DMS53 treated with DMSO at 0.1 percent for 48 hours (cell line): ENCODE results near the gene CKAP2L.

Experiments used
- DNase-seq: peaks from one replicate; lab custom pipeline; 2025; ENCODE audit not compliant: unreplicated experiment; lab: John Stamatoyannopoulos, UW

CKAP2L gene

DNA sequence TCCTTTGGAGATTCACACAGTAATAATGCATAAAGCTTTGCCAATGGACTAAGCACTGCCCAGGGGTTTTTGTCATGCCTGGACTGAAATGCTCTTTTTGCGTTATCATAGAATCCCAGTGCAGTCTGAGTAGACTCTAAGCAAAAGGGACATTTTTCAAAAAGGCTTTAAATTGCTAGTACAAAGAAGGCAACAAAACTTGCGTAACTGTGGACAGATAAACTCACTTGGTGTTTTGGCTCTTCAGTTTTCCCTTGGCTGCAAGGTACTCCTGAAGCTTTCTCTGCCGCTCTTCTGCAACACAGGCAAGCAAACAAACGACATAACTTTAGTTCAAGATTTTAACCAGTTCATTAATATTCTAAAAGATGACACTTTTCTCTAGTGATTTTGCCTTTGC is 2.1 kb downstream of the CKAP2L start:
- DNase-seq = no peak

DNA sequence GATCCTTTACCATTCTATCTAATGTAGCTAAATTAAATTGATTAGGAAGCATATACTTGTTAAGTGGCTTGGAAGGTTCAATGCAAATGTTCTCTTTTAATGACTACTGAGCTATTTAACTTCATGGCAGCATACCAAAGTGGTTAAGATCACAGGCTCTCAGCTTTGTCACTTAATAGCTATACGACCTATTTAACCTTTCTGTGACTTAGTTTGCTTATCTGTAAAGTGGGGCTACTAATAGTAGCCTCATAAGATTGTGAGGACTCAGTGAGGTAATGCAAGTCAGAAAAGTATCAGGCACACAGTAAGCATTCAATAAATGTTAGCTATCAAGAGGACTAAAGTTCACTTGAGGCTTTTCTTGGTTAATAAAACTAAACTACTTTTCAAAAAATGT is 4.3 kb downstream of the CKAP2L start:
- DNase-seq = no peak

DNA sequence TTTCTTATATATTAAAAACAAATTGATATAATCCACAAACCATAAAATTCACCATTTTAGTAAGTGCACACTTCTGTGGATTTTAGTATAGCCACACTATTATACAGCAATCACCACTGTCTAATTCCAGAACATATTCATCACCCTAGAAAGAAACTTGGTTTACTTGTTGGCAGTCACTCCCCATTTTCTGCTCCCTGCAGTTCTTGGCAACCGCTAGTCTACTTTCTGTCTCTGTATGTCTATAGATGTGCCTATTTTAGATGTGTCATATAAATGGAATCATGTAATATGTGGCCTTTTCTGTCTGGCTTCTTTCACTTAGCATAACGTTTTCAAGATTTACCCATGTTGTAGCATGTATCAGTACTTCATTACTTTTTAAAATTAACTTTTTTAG is 5.7 kb downstream of the CKAP2L start:
- DNase-seq = no peak

DNA sequence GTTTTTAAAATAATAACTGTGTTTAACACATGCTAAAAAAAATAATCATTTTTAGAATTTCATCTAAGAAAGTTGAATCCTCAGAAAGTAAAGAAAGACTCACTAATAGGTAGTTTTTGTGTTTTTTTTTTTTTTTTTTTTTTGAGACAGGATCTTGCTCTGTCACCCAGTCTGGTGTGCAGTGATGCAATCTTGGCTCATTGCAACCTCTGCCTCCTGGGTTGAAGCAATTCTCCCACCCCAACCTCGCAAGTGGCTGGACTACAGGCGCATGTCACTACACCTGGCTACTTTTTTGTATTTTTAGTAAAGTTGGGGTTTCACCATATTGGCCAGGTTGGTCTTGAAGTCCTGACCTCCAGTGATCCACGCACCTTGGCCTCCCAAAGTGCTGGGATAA is 7.1 kb downstream of the CKAP2L start:
- DNase-seq = no peak

DNA sequence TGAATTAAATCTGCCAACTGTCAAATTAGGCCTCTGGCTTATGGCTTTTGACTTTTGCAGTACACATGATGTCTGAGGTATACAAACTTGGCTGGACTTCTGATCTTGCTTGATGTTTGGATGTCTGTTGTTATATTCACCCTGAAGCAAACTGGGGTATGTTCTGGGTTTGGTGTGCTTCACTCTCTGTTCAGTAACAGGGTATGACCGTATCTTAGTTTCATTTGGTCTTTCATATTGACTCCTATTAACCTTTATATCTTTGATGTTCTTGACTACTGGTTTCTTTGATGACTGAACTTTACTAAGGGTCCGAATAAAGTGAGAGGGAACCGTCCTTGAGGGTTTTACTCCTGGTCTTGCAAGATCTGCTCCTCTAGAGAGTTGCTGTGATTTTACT is 8.2 kb downstream of the CKAP2L start:
- no peak for DNase-seq

DNA sequence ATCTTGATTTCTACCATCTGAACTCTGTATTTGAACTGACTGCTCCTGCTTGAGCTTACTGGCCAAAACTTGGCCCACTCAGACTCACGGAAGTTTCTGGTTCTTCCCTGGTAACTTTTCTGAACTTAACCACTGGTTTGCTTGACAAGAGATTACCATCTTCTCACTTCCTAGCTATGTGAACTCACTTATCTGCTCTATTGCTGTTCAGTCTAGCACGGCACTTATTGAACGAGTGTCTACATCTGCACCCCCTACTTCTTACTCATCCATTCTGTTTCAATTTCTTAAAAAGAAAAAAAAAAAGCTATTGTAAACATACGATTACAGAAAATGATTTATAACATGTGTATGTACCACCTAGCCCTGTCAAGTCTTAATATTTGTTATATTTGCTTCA is 9.0 kb downstream of the CKAP2L start:
- no peak for DNase-seq

DNA sequence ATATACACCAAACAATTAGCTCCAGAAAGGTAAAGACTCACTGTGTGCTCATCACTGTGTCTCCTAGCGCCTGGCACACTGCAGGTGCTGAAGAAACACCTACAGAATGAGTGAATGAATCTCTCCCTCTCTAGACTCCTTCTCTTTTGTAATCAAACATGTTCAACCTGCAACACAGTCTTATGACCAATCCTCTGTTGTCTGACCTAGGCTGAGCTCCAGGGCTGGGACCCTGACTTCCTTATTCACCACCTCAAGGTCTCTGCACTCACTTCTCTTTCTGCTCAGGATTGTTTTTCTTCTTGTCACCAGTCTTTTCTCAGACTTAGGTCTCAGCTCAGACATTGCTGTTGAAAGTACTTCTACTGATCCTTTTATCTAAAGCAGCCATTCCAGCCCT is 9.8 kb downstream of the CKAP2L start:
- DNase-seq = no peak

DNA sequence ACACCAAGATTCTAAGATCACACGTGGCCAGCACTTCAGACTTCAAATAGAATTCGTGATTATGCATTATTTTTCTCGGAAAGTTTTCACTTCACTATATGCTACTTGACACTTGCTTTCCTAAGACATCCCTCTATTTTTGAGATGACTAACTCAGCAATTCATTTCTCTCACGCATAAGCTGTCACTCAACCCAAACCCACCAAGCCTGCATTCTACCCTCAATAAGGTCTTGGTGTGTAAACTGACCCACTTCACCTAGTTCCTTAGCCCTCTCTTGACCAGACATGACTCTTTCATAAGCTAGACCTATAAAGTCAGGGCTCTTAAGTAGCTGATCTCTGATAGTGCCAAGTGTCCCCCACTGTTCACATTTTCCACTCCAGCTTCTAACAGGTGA is 11.7 kb downstream of the CKAP2L start:
- DNase-seq = no peak

DNA sequence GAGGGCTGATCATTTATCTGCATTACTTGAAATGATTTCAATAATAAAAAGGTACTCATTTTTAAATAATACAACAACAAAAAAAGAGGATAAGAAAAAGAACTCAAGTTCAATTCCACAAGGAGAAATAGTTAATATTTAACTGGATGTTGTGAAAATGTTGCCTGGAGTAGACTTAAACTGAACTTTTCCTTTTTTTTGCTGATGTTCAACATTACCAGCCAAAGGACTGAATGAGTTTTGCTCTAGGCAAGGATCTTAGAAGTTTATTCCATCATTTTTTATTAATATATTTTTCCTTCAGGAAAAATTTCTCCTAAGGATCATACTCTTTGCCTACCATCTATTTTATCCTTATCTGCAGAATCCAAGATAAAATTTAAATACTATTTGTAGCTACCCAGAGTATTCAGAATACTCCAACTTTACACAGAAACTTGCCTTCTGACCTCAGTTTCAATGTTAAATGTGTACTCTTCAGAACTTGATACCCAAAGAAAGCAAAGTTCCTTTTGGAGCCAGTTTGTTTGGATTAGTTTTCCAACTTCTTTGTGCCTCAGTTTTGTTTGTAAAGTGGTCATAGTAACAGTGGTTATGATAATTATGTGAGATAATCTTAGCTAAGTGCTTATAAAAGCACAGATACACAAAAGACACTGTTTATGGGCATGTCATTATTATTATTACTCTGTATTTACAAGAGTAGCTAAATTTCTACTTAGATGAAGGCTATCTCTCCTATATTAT is 12.8 kb downstream of the CKAP2L start:
- no peak for DNase-seq

DNA sequence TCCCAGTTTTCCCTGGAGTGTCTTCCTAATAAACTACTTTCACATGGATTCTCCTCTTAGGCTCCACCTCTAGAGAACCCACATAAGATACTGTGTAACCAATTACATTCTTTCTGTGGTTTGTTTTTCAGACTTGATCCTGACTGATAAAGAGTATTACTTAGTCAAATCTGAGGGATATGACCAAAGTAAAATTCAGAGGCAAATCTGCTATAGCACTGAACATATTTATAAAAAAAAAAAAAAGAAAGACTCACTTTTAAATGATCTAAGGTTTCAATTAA is 13.9 kb downstream of the CKAP2L start:
- DNase-seq = no peak

DNA sequence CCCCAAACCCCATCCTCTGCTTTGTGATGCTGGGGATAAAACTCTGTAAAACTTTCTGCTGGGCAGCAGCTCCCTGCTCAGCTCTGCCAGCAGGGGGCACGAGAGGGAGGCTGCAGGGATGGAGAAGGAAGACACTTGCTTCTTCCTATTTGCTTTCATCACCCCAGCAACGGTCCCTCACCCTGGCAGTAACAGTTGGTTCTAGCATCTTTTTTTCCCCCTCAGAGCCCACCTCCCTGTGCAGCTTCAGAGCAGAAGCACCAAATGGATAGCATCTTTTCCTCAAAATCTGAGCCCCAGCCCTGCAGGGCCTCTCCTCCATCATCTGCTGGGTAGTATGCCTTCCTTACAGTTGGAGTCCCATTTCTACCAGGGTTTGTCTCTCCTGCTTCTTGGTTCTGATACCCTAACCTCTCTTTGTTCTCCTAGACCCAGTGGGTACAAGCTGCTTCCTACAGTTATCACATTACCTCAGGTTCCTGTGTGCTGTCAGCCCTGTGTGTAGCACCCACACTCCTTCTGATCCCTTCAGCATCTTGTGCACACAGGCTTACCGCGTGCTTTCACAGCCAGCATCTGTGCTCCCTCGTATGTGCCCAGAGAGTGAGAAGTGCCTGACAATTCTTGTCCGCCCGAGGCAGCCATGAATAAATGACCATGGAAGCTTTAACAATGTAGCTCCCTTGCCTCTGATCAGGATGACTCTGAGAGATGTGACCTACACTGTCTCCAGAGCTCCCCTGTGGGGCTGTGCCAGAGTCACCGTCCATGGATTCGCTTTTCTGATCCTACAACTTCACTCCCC is 14.5 kb downstream of the CKAP2L start:
- peak; percentile 46 for DNase-seq

DNA sequence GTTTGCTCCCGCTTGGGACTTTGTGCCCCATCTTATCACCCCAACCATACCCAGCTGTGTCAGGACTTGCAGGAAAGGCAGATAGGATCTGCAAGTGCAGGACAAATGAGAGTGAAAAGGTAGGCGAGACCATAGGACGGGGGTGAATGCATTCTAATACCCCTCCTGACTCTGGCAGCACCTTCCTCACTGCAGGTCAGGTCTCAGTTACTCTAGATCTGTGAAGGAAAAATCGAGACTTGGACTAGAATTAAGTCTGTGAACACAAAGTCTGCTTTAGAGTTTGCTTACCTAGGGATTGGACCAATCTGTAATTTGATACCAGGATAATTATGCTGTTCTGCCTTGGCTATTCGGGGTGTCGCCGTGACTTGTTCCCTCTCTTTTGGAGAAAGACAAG is 23.9 kb downstream of the CKAP2L start:
- no peak for DNase-seq

DNA sequence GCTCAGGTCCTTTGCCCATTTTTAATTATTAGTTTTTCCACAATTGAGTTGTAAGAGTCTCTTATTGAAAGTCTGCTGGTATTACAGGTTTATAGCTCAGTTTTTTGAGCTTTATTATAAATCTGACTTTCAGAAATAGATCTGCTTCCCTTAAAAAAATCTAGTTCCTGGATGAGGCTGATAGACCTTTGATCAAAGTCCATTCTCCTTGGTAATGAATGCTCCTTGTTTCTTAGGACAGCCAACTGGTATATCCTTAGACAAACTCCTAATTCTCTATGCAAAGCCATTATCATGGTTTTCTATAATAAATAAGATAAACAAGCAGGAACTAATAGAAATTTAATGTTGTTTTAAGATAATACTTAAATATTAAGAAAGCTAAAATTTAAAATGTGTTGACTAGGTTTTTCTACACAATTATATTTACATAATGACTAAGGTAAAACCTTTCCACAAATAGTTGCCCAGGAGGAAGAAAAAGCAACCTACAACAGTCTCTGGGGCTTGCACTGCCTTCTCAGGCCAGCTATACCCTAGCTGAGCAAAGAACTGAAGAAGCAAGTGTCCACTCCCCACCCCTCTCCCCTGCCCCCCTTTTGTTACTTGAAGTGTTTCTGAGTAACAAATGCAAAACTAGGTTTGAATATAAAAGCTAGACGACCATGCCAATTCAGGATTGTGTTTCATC is 26.7 kb downstream of the CKAP2L start:
- DNase-seq = peak; percentile 46

DNA sequence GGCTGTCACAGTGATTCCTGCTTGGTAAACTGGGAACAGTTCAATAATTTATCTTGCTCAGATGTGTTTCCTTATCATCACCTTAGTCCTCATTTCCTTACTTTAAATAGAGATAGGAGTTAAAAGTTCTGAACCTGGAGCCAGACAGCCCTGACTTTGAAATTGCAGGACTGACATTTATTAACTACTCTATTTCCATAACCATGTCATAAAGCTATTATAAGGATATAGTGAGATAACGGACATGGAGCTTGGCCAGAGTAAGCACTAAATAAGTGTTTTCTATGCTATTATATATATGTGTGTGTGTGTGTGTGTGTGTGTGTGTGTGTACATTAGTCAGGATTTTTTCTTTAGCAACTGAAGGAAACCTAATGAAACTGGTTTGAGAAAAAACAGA is 30.5 kb downstream of the CKAP2L start:
- no peak for DNase-seq

DNA sequence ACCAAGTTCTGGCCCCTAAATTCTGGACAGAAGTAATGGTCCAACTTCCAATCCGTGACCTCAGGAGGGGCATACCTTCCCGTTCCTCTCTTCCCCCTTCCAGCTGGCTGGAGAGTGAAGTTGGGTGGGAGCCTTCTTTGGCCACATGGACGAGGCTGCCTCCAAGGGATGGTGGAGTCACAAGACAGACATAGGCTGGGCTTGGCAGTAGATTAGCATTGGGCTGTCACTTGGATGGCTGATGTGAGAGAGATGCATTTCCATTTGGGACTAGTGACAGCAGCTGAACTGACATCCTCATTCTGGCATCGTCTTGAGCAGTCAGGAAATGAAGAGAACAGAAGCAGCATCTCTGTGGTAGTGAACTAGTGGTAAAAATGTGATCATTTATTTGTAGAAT is 31.0 kb downstream of the CKAP2L start:
- no peak for DNase-seq

DNA sequence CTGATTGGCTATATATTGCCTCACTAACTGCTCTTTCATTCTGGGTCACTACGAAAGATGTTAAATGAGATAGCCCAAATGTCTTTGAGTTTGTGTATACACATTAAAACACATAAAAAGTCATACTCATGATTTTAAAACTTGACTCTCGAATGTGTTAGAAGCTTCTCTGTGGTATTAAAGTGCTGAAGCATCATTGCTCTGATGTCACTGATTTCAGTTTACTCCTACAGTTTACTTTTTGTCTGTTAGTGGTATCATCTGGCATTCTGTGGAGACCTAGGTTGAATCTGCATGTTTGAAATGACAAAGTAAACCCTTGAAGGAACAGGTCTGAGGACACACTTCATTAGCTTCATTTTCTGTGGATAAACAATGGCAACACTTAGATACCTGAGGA is 32.9 kb downstream of the CKAP2L start:
- DNase-seq = peak; percentile 53

DNA sequence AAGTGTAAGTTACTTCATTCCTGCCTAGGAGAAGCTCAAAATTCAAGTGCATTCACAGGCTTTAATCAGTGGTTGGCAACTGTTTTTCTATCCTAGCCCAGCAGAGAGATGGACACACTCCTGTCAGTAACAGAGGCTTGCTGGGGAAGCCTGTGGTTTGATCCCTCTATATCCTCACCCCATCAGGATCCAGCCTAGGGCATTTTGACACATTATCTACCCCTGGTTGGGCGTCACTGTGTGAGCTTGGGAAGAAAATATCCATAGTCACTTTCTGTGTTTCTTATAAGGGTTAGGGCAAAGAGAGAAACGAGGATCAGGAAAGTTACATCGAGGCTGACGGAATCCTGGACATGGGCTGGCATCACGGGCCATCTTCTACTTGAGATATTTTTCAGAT is 33.6 kb downstream of the CKAP2L start:
- no peak for DNase-seq

DNA sequence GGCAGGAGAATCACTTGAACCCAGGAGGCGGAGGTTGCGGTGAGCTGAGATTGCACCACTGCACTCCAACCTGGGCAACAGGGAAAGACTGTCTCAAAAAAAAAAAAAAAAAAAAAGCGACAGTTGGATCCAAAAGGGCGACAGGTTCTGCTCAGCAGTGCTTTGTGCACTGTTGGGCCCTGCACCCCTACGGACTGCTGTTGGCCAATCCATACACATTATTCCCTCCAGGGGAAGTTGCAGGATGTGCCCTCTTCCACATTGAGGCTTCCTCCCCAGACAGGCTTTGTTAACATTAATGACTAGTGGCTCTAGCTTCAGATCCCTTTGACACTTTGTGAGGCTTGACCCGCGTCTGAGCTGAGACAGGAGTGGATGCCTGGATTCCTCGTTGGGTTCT is 34.2 kb downstream of the CKAP2L start:
- no peak for DNase-seq

DNA sequence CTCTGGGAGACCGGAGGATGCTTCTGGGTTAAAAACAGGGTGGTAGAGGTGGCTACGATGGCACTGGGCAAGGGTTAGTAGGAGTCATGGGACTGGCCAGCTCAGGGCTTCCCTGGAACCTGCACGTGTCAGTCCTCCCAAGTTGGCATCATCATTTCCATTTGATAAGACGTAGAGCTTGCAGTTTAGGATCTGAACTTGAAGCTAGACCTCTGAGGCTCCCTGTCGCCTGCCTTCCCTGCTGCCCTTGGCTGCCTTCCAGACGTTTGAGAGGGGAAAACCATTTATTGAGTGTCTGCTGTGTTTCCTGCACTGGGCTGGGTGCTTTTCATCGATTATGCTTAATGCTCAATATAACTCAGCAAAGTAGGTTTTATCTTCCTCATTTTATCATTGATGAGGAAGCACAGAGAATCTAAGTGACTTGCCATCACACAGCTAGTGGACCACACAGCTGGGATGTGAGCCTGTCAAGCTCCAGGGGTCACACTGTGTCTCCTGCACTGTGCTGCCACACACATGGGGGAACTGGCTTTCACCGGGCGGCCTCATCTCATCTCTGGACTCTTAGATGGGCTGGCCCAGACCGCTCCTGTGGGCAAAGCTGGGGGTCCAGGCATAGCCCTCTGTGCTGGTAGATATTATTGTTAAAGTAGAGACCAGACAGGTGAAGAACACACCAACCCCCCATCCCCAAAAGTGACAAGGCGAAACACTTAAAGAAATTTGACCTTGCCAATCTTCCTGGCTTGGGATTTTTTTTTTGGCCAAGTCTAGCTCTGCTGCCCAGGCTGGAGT is 35.8 kb downstream of the CKAP2L start:
- no peak for DNase-seq

DNA sequence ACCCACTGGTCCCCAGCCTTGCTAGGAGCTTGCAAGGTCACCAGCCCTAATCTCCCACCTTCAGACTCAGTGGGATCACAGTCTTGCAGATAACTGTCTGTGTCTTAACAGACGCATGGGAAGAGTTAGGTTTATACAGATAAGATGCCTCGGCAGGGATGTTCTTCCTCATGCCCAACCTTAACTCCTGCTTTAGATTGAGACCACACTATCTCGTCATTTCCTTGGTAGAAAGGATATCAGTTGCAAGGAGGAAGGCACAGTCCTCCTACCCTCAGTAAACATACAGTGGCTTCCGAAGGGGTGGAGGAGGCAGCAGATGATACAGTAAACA is 36.4 kb downstream of the CKAP2L start:
- DNase-seq = no peak

DNA sequence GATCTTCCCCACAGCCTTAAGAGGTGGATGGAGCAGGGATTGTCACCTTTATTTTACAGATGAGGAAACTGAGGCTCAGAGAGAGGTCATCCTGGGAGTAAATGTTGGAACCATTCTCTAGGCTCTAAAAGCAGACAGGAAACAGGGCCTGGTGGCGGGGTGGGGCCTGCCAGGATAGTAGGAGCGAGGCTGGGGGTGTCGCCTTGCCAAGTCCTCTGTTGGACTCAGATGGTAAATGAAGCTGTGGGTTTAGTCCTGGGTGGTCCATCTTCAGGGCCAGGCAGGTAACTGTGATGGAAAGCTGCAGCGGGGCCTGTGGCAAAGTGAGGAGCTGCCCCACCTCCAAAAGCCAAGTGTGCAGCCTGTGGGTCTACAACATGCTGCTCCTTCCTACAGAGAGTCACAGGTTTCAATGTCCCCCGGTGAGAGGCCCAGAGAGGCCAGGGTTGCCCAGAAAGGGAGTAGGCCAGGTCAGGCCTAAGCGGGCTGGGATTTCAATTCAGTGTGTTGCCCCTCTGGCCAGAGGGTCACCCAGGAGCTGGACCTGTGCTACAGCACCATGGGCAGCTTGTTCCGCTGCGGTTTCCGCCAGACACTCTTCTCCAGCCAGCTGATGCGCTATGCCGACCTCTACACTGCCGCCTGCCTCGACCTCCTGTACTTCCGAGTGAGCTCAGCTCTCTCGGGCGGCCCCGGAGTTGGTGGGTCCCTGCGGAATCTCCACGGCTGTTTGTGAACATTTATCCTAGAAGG is 37.0 kb downstream of the CKAP2L start:
- no peak for DNase-seq
